Adrenal gland (tissue), 5 donors: ENCODE results near the gene HOXA3.

Source experiments
- CTCF ChIP-seq, 6 experiments: fragments of 450-650 bp in 4 of 6; fragments of 200-600 bp in 2 of 6; sonication (generic) in 1 of 6; IDR thresholded peaks; 1 replicate in 5 of 6; 2 replicates in 1 of 6; pipeline versions ENCODE4 v1.5.1 to v1.8.0; 2016 to 2021; ENCODE audit warnings: antibody characterized with exemption in 6 of 6, mild to moderate bottlenecking in 2 of 6, moderate library complexity in 1 of 6
- POLR2A ChIP-seq, 2 donors: fragments of 450-650 bp; IDR thresholded peaks; one replicate each; pipeline ENCODE4 v1.6.1; 2017; ENCODE audit warnings: antibody characterized with exemption in 2 of 2, mild to moderate bottlenecking in 2 of 2, moderate library complexity in 1 of 2
- donor health status: DM: no; HTN: no; CAD: no.

GRCh38 chr7:27181795-27182275, 29.5 kb upstream of the HOXA3 start:
- TF ChIP-seq POLR2A (IDR thresholded peaks at IDR 0.05): no peak
- no peak for TF ChIP-seq CTCF (IDR thresholded peaks at IDR 0.05)
